B cell (primary cell): ENCODE data around the gene SIRPG. TPM values are rescaled to one million over a fixed set of nuclear protein-coding genes. Genes with fewer than 3 reads are reported as not detected.

Source experiments
- ATAC-seq: fragments of 200-7000 bp; cut with Tn5 transposase; one replicate; pipeline ENCODE4 v1.10.0; 2021; ENCODE audit warnings: low read depth, mild to moderate bottlenecking, moderate number of reproducible peaks, moderate library complexity
- CTCF ChIA-PET: fragments of 350-600 bp; sonication (Branson Sonifier 250); formaldehyde crosslinking; loops from one replicate; lab custom pipeline; 2021; ENCODE audit warnings: antibody characterized with exemption, inconsistent platforms; lab: Charles Lee
- POLR2A ChIA-PET: fragments of 350-600 bp; sonication (Branson Sonifier 250); formaldehyde crosslinking; loops from one replicate; lab custom pipeline; 2021; ENCODE audit warnings: antibody characterized with exemption; lab: Charles Lee
- DNase-seq: peaks from one replicate; pipeline ENCODE4 v3.0.0; 2013
- H2AFZ ChIP-seq: 2 replicates; pipeline ENCODE4 v1.6.1; 2012; ENCODE audit warnings: mild to moderate bottlenecking, low read depth, low read length; ENCODE audit not compliant: insufficient read depth, poor library complexity, severe bottlenecking
- H3K27ac ChIP-seq, 2 donors: 1 replicate in 1 of 2; 2 replicates in 1 of 2; pipeline ENCODE4 v1.5.1; 2012 to 2013; ENCODE audit warnings: low read length in 2 of 2, mild to moderate bottlenecking in 2 of 2, moderate library complexity in 1 of 2
- H3K27me3 ChIP-seq, 4 experiments: fragments of 200-600 bp in 1 of 4; sonication (generic) in 1 of 4; replicated peaks in 1 of 4; 1 replicate in 2 of 4; 2 replicates in 2 of 4; pipeline versions ENCODE4 v1.6.1 to v1.7.0; 2013 to 2016; ENCODE audit warnings: low read length in 3 of 4, mild to moderate bottlenecking in 2 of 4, mixed read lengths in 1 of 4, moderate library complexity in 1 of 4; ENCODE audit not compliant: insufficient read depth in 4 of 4, control insufficient read depth in 3 of 4; ENCODE audit errors: control extremely low read depth in 1 of 4
- H3K36me3 ChIP-seq, 2 experiments: replicated peaks in 1 of 2; 1 replicate in 1 of 2; 2 replicates in 1 of 2; pipeline versions ENCODE4 v1.6.1 to v1.7.1; 2013; ENCODE audit warnings: low read length in 1 of 2; ENCODE audit not compliant: insufficient read depth in 2 of 2, control insufficient read depth in 1 of 2; ENCODE audit errors: control extremely low read depth in 1 of 2, extremely low read depth in 1 of 2
- H3K4me1 ChIP-seq, 2 donors: fragments of 200-600 bp in 1 of 2; sonication (generic) in 1 of 2; 1 replicate in 1 of 2; 2 replicates in 1 of 2; pipeline versions ENCODE4 v1.5.1 to v1.6.1; 2013 to 2017; ENCODE audit warnings: low read length in 2 of 2; ENCODE audit not compliant: control insufficient read depth in 2 of 2, insufficient read depth in 2 of 2
- H3K4me2 ChIP-seq: replicated peaks from 2 replicates; pipeline ENCODE3; 2012; ENCODE audit warnings: mild to moderate bottlenecking, low read depth, low read length; ENCODE audit not compliant: poor library complexity, severe bottlenecking
- H3K4me3 ChIP-seq, 5 experiments: fragments of 200-600 bp in 1 of 5; sonication (generic) in 1 of 5; 1 replicate in 3 of 5; 2 replicates in 2 of 5; pipeline versions ENCODE4 v1.5.1 to v1.7.0; 2011 to 2016; ENCODE audit warnings: low read length in 4 of 5, mild to moderate bottlenecking in 4 of 5, low read depth in 2 of 5, control low read depth in 1 of 5, moderate library complexity in 1 of 5; ENCODE audit not compliant: insufficient read depth in 1 of 5; ENCODE audit errors: control extremely low read depth in 1 of 5, extremely low read depth in 1 of 5
- H3K79me2 ChIP-seq: fragments of 200-600 bp; sonication (generic); one replicate; pipeline ENCODE4 v1.6.0; 2016; ENCODE audit warnings: low read length; ENCODE audit not compliant: control insufficient read depth, insufficient read depth
- H3K9ac ChIP-seq: fragments of 200-600 bp; sonication (generic); 2 replicates; pipeline ENCODE4 v1.6.1; 2017; ENCODE audit warnings: mild to moderate bottlenecking, low read length, moderate library complexity
- H3K9me3 ChIP-seq, 3 donors: one replicate each; pipeline versions ENCODE4 v1.6.1 to v1.7.1; 2013; ENCODE audit warnings: low read length in 2 of 3; ENCODE audit not compliant: control insufficient read depth in 2 of 3, insufficient read depth in 1 of 3; ENCODE audit errors: control extremely low read depth in 1 of 3
- H4K20me1 ChIP-seq: 2 replicates; pipeline ENCODE4 v1.6.0; 2012; ENCODE audit warnings: mild to moderate bottlenecking, low read length; ENCODE audit not compliant: insufficient read depth, control insufficient read depth, poor library complexity, severe bottlenecking
- H3K27ac Mint-ChIP-seq: one replicate; pipeline ENCODE4 v1.8.0; 2021; ENCODE audit warnings: mixed read lengths
- H3K27me3 Mint-ChIP-seq: one replicate; pipeline ENCODE4 v1.8.0; 2021; ENCODE audit warnings: mixed read lengths
- H3K4me1 Mint-ChIP-seq: one replicate; pipeline ENCODE4 v1.8.0; 2021; ENCODE audit warnings: mixed read lengths
- H3K4me3 Mint-ChIP-seq: one replicate; pipeline ENCODE4 v1.8.0; 2021; ENCODE audit warnings: mixed read lengths
- H3K9me3 Mint-ChIP-seq: one replicate; pipeline ENCODE4 v1.8.0; 2022; ENCODE audit warnings: mixed read lengths; ENCODE audit not compliant: insufficient read depth
- EZH2 ChIP-seq: IDR thresholded peaks from 2 replicates; pipeline ENCODE4 v1.6.1; 2012; ENCODE audit warnings: borderline replicate concordance, low read depth, mild to moderate bottlenecking, moderate library complexity, low read length; ENCODE audit not compliant: insufficient read depth, poor library complexity, severe bottlenecking
- WGBS: methylation state at CpG from one replicate; pipeline ENCODE4 v1.1.5; 2013; ENCODE audit warnings: missing lambda C conversion rate; ENCODE audit not compliant: insufficient coverage; 5-methylcytosine and 5-hydroxymethylcytosine counted together
- intact Hi-C: fragments of 100-400 bp; cut with micrococcal nuclease; formaldehyde crosslinking; loops from one replicate; pipeline ENCODE4 v1.10.0; 2022
- polyA plus RNA-seq: library from polyadenylated mRNA; depleted of rRNA; stranded (reverse); fragments of >200 nt; gene quantifications from 2 replicates; pipeline ENCODE4 v1.2.3, GENCODE V29; 2012
- total RNA-seq, 2 donors: library from RNA; stranded (reverse); fragments of 120-200 nt in 1 of 2; gene quantifications; 1 replicate in 1 of 2; 2 replicates in 1 of 2; pipeline versions ENCODE4 v1.2.3 to v1.2.4, GENCODE V29; 2013 to 2022
- TF ChIP-seq, protein P1 (sequence below): fragments of 200-600 bp; IDR thresholded peaks from one replicate; pipeline ENCODE4 v1.8.0; 2022; ENCODE audit warnings: antibody characterized with exemption, mild to moderate bottlenecking

SIRPG gene
- total and polyA plus RNA-seq, 2 donors (not counting 1 experiment from before 2014, with no cell fraction given), result 0.09 TPM; not detected in 1

- Mint-ChIP-seq H3K27me3 (no peaks in the 10 kb centered on the region), H3K9me3 (no peaks in the 10 kb centered on the region), H3K4me3 (peak overlapping the region; percentile 44), H3K27ac (peak overlapping the region; percentile 57), H3K4me1 (peaks cover 51% of the 10 kb centered on the region)
- no CpG with 5 or more reads among the region's 1 CpG for WGBS
- DNase-seq, result peak; percentile 64
- TF ChIP-seq, protein P1, sequence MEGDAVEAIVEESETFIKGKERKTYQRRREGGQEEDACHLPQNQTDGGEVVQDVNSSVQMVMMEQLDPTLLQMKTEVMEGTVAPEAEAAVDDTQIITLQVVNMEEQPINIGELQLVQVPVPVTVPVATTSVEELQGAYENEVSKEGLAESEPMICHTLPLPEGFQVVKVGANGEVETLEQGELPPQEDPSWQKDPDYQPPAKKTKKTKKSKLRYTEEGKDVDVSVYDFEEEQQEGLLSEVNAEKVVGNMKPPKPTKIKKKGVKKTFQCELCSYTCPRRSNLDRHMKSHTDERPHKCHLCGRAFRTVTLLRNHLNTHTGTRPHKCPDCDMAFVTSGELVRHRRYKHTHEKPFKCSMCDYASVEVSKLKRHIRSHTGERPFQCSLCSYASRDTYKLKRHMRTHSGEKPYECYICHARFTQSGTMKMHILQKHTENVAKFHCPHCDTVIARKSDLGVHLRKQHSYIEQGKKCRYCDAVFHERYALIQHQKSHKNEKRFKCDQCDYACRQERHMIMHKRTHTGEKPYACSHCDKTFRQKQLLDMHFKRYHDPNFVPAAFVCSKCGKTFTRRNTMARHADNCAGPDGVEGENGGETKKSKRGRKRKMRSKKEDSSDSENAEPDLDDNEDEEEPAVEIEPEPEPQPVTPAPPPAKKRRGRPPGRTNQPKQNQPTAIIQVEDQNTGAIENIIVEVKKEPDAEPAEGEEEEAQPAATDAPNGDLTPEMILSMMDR, result no peak
- no peak for TF ChIP-seq EZH2
- ChIA-PET CTCF (interaction anchor here (1.4 kb wide), 1 partner anchor 16 kb away, joined by 3 read pairs; no protein-coding TSS in a partner anchor), POLR2A (no interaction called here)
- Histone ChIP-seq H3K79me2 (no peaks in the 10 kb centered on the region), H3K9ac (peak overlapping the region; percentile 18), H3K9me3 (peaks cover 0 to 7% (median 4%) of the 10 kb centered on the region in 3 donors), H4K20me1 (no peaks in the 10 kb centered on the region), H3K4me3 (no peak overlapping the region), H3K27me3 (no peaks in the 10 kb centered on the region), H3K4me2 (peak overlapping the region; percentile 37), H3K36me3 (no peaks in the 10 kb centered on the region), H2AFZ (peak overlapping the region; percentile 53), H3K4me1 (peaks cover 55% of the 10 kb centered on the region in 2 donors), H3K27ac (peak overlapping the region; percentile 5 to 64)
- peak; percentile 63 for ATAC-seq
- intact Hi-C loops, result no loop called here
Observed at GRCh38 chr20:1622450-1622849, 35.1 kb downstream of the SIRPG start.

DNA sequence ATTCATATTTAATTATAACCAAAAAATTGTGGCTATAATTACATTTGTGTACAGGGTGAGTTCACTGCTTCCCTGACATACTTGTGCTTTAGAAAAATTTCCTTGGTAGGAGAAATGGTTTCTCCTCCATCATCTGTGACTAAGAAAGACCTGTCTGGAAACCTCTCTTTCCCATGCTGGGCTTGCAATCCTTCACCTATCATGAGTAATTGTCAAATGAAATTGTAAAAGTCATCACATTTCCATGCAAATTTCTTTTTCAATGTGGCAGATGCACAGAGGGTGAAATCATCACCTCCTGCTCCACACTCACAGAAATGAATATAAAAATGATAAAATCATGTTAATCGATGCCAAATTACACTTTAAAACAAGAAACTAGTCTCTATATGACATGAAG is 36.3 kb downstream of the SIRPG start:
- Histone ChIP-seq H3K4me2 (no peak overlapping the region), H3K79me2 (no peaks in the 10 kb centered on the region), H3K9ac (no peak overlapping the region), H2AFZ (no peak overlapping the region), H3K27me3 (no peaks in the 10 kb centered on the region), H4K20me1 (no peaks in the 10 kb centered on the region), H3K36me3 (no peaks in the 10 kb centered on the region), H3K4me3 (no peak overlapping the region), H3K9me3 (peaks cover 0 to 7% (median 4%) of the 10 kb centered on the region in 3 donors), H3K4me1 (peaks cover 58 to 66% of the 10 kb centered on the region in 2 donors), H3K27ac (no peak overlapping the region)
- ChIA-PET CTCF (no interaction called here), POLR2A (no interaction called here)
- WGBS, result no CpG with 5 or more reads among the region's 1 CpG
- TF ChIP-seq, protein P1, result no peak
- TF ChIP-seq EZH2, result no peak
- ATAC-seq (no peak), DNase-seq (no peak)
- H3K27ac Mint-ChIP-seq, result no peak overlapping the region
- intact Hi-C loops, result no loop called here
- H3K9me3 Mint-ChIP-seq, result no peaks in the 10 kb centered on the region
- no peak overlapping the region for H3K4me3 Mint-ChIP-seq
- H3K27me3 Mint-ChIP-seq, result no peaks in the 10 kb centered on the region
- H3K4me1 Mint-ChIP-seq, result peaks cover 62% of the 10 kb centered on the region
